ENCODE measurements around the gene ARRB1.

DNA sequence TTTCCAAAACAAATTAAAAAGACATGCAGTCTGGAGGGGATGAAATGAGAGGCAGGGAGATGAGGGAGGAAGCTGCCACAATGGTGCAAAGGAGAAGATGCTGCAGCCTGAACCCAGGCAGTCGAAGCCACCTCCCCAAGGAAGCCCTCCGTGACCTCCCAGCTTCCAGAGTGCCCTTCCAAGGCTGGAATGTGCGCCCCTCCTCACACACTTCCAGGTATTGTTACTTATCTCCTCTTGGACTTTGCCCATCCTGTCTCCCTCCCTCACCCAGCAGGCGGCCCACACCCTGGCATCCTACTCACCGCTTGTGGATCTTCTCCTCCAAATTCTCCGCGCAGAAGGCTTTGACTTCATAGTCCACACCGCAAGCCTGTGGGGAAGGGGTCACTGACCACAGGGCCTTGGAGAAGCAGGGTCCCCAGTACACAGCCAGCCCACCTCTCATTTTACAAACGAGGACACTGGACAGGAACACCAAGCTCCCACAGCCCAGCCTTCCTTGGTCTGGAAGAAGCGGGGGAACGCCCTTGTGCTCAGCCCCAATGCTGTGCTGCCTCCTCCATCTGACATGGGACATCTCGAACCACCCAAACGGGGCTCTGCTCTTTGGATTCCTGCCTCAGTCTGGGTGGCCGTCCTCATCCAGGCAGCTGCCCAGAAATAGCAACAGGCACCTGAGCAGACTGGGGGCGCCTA, 70.5 kb downstream of the ARRB1 start:
- TF ChIP-seq TEAD4 (IDR thresholded peaks at IDR 0.05; ENCODE audit: borderline replicate concordance, insufficient read depth): no peak
- TF ChIP-seq, protein P1, sequence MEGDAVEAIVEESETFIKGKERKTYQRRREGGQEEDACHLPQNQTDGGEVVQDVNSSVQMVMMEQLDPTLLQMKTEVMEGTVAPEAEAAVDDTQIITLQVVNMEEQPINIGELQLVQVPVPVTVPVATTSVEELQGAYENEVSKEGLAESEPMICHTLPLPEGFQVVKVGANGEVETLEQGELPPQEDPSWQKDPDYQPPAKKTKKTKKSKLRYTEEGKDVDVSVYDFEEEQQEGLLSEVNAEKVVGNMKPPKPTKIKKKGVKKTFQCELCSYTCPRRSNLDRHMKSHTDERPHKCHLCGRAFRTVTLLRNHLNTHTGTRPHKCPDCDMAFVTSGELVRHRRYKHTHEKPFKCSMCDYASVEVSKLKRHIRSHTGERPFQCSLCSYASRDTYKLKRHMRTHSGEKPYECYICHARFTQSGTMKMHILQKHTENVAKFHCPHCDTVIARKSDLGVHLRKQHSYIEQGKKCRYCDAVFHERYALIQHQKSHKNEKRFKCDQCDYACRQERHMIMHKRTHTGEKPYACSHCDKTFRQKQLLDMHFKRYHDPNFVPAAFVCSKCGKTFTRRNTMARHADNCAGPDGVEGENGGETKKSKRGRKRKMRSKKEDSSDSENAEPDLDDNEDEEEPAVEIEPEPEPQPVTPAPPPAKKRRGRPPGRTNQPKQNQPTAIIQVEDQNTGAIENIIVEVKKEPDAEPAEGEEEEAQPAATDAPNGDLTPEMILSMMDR (IDR thresholded peaks at IDR 0.05): no peak
- TF ChIP-seq NFIC (IDR thresholded peaks at IDR 0.05; ENCODE audit: borderline replicate concordance): no peak
- TF ChIP-seq TAF1 (IDR thresholded peaks at IDR 0.05; ENCODE audit: borderline replicate concordance, low read depth, low read length): no peak
- TF ChIP-seq, protein P2, sequence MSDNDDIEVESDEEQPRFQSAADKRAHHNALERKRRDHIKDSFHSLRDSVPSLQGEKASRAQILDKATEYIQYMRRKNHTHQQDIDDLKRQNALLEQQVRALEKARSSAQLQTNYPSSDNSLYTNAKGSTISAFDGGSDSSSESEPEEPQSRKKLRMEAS (IDR thresholded peaks at IDR 0.05; ENCODE audit: low read depth): no peak
- TF ChIP-seq ELF1 (IDR thresholded peaks at IDR 0.05): no peak
- TF ChIP-seq POLR2AphosphoS5 (IDR thresholded peaks at IDR 0.05; ENCODE audit: low read depth, low read length): no peak
- no peak for TF ChIP-seq FOSL2 (IDR thresholded peaks at IDR 0.05; ENCODE audit: borderline replicate concordance, low read depth)
- TF ChIP-seq FOXJ3 (CRISPR knock-in tag; IDR thresholded peaks at IDR 0.05): no peak
- TF ChIP-seq RCOR1 (IDR thresholded peaks at IDR 0.05; ENCODE audit: low read length): no peak
- TF ChIP-seq EP300 (IDR thresholded peaks at IDR 0.05; ENCODE audit: borderline replicate concordance in 1 of 2, low read depth in 1 of 2, low read length in 1 of 2): no peak
- TF ChIP-seq CHD2 (IDR thresholded peaks at IDR 0.05; ENCODE audit: low read length, partially characterized antibody): no peak
- no peak for TF ChIP-seq GABPA (IDR thresholded peaks at IDR 0.05; ENCODE audit: low read depth)
- TF ChIP-seq SIN3A (IDR thresholded peaks at IDR 0.05; ENCODE audit: borderline replicate concordance, low read depth, low read length): no peak

Measured in SK-N-SH (cell line).